ENCODE data around the gene BIN1.

The BIN1 gene

DNA sequence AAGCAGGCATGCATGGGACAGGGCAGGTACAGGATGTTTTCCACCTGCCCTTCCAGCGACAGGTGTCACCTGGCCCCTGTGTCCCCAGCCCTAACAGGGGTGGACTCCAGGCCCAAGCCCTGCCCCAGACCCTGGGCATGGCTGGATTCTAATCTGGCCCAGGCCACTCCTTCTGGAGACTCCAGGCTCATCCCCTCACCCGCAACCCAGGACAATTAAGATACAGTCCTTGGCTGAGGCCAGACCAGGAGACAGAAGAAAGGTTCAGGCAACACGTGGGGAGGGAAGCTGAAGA lies 9.5 kb downstream of the BIN1 start:
- in situ Hi-C loops (cut with HindIII; ENCODE audit: low pct_ligation_motif_present, low sequenced_read_pairs), result no loop called here
- Histone ChIP-seq H3K27me3 (replicated peaks) (no peaks in the 10 kb centered on the region), H3K27ac (no peak overlapping the region), H3K36me3 (replicated peaks) (no peaks in the 10 kb centered on the region), H3K4me3 (ENCODE audit: low read depth, low read length) (no peak overlapping the region)
- TF ChIP-seq, protein P1, sequence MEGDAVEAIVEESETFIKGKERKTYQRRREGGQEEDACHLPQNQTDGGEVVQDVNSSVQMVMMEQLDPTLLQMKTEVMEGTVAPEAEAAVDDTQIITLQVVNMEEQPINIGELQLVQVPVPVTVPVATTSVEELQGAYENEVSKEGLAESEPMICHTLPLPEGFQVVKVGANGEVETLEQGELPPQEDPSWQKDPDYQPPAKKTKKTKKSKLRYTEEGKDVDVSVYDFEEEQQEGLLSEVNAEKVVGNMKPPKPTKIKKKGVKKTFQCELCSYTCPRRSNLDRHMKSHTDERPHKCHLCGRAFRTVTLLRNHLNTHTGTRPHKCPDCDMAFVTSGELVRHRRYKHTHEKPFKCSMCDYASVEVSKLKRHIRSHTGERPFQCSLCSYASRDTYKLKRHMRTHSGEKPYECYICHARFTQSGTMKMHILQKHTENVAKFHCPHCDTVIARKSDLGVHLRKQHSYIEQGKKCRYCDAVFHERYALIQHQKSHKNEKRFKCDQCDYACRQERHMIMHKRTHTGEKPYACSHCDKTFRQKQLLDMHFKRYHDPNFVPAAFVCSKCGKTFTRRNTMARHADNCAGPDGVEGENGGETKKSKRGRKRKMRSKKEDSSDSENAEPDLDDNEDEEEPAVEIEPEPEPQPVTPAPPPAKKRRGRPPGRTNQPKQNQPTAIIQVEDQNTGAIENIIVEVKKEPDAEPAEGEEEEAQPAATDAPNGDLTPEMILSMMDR (IDR thresholded peaks at IDR 0.05; ENCODE audit: low read depth, low read length, missing control alignments), result no peak
- DNase-seq, result no peak

DNA sequence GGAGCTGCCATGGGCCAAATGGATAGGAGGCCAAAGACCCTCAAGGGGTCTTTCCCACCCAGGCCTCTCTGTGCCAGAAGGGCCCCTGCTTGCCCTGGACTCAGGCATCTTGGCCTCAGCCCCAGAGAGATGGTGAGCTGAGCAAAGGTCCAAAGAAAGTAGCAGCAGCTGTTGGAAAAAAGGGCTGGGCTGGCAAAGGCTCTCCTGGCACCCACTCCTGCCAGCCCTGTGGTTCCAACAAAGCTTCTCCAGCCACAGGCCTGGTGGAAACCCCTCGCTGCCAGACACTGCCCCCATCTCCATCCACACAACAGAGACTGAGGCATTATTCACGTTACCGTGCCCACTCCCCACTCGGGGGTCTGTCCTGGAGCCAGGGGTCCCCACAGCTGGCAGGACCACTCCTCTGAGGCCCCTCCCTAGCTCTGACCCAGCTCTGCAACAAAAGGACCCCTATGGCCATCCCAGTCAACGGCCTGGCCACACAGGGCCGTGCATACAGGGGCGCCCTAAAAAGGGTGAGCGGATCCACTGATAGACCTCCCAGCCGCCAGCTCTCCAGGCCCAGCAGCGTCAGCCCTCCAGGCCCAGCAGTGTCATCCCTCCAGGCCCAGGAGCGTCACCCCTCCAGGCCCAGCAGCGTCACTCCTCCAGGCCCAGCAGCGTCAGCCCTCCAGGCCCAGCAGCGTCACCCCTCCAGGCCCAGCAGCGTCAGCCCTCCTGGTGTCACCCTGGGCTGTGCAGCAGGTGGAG lies 10.1 kb downstream of the BIN1 start:
- TF ChIP-seq, protein P1 (IDR thresholded peaks at IDR 0.05; ENCODE audit: low read depth, low read length, missing control alignments), result no peak
- DNase-seq, result no peak
- H3K36me3 ChIP-seq (replicated peaks), result no peaks in the 10 kb centered on the region
- H3K27ac ChIP-seq, result no peak overlapping the region
- no peak overlapping the region for H3K4me3 ChIP-seq (ENCODE audit: low read depth, low read length)
- in situ Hi-C loops (cut with HindIII; ENCODE audit: low pct_ligation_motif_present, low sequenced_read_pairs), result no loop called here
- H3K27me3 ChIP-seq (replicated peaks), result no peaks in the 10 kb centered on the region

DNA sequence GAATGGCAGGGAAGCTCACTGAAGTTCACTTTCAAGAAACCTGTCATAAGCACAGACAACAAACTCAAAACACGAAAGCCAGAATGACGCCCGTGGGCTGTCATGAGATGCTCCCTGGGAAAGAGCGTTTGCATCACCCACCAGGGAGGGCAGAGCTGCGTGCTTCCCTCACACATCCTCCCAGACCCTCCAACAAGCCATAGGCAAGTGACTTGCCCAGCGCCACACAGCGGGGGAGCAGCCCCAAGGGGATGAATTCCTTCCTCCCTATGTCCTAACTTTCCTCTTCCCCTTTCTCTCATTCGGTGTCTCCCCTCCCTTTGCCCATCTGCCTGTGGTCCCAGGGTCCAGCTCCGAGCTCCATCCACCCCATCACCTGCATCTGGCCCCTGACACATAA lies 10.7 kb downstream of the BIN1 start:
- in situ Hi-C loops (cut with HindIII; ENCODE audit: low pct_ligation_motif_present, low sequenced_read_pairs), result no loop called here
- no peaks in the 10 kb centered on the region for H3K27me3 ChIP-seq (replicated peaks)
- DNase-seq, result no peak

DNA sequence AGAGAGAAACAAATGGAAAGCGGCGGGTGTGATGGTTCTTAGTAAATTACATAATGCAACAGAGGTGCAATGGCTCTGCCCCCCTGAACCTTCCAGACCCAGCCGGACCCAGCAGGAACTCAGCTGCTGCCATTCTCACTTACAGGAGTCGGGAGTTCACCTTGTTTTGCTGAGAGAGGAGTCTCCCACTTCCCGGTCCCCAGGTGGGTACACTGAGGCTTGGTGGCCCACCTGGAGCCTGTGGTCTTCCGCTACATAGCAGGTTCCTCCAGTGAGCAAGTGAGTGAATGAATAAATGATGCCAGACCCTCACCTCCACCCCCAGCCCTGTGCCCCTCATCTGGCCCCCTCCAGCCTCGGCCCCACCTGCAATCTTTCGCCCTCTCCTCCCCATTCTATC lies 11.2 kb downstream of the BIN1 start:
- TF ChIP-seq, protein P1 (IDR thresholded peaks at IDR 0.05; ENCODE audit: low read depth, low read length, missing control alignments), result no peak
- Histone ChIP-seq H3K27me3 (replicated peaks) (no peaks in the 10 kb centered on the region), H3K27ac (no peak overlapping the region), H3K4me3 (ENCODE audit: low read depth, low read length) (no peak overlapping the region), H3K36me3 (replicated peaks) (no peaks in the 10 kb centered on the region)
- no peak for DNase-seq
- in situ Hi-C loops (cut with HindIII; ENCODE audit: low pct_ligation_motif_present, low sequenced_read_pairs), result no loop called here

More for the DNA sequence above, 10.7 kb downstream of the BIN1 start:
- H3K4me3 ChIP-seq (ENCODE audit: low read depth, low read length), result no peak overlapping the region
- H3K36me3 ChIP-seq (replicated peaks), result no peaks in the 10 kb centered on the region
- TF ChIP-seq, protein P1 (IDR thresholded peaks at IDR 0.05; ENCODE audit: low read depth, low read length, missing control alignments), result no peak
- H3K27ac ChIP-seq, result no peak overlapping the region

DNA sequence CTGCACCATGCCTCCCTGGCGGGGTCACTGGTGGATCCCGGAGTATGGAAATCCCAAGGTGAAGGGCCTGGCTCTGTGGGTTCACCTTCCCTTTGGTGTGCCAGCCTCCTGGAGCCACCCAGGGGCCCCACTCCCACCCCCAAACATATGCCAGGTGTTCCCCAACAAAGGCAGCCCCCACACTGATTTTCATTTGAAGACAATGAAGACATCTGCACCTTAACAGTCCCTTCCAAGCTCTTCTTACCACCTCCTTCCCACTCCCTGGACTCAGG lies 11.7 kb downstream of the BIN1 start:
- no peak for DNase-seq

More for the DNA sequence above, 11.7 kb downstream of the BIN1 start:
- in situ Hi-C loops (cut with HindIII; ENCODE audit: low pct_ligation_motif_present, low sequenced_read_pairs), result no loop called here
- no peak overlapping the region for H3K4me3 ChIP-seq (ENCODE audit: low read depth, low read length)
- no peak overlapping the region for H3K27ac ChIP-seq
- TF ChIP-seq, protein P1 (IDR thresholded peaks at IDR 0.05; ENCODE audit: low read depth, low read length, missing control alignments), result no peak
- H3K36me3 ChIP-seq (replicated peaks), result no peaks in the 10 kb centered on the region
- no peaks in the 10 kb centered on the region for H3K27me3 ChIP-seq (replicated peaks)

Measured in brain microvascular endothelial cell (primary cell).